AG09319 (cell line): ENCODE measurements around the gene COX19.

Experiments used
- DNase-seq: peaks from one replicate; pipeline ENCODE4 v3.0.0-alpha.2; 2010; ENCODE audit warnings: low read depth; ENCODE audit errors: extremely low read depth
- TF ChIP-seq, protein P1 (sequence below): IDR thresholded peaks from 2 replicates; pipeline ENCODE4 v1.5.1; 2011; ENCODE audit warnings: low read depth, mild to moderate bottlenecking, inconsistent platforms, low read length, moderate library complexity

Gene COX19

GRCh38 chr7:974820-975681 is at the start of gene COX19:
Gene COX19 (minus strand): TSS chr7:975549. CDS start chr7:975509, 40 bp downstream.
- TF ChIP-seq, protein P1, sequence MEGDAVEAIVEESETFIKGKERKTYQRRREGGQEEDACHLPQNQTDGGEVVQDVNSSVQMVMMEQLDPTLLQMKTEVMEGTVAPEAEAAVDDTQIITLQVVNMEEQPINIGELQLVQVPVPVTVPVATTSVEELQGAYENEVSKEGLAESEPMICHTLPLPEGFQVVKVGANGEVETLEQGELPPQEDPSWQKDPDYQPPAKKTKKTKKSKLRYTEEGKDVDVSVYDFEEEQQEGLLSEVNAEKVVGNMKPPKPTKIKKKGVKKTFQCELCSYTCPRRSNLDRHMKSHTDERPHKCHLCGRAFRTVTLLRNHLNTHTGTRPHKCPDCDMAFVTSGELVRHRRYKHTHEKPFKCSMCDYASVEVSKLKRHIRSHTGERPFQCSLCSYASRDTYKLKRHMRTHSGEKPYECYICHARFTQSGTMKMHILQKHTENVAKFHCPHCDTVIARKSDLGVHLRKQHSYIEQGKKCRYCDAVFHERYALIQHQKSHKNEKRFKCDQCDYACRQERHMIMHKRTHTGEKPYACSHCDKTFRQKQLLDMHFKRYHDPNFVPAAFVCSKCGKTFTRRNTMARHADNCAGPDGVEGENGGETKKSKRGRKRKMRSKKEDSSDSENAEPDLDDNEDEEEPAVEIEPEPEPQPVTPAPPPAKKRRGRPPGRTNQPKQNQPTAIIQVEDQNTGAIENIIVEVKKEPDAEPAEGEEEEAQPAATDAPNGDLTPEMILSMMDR = no peak
- DNase-seq = peak; percentile 69

DNA sequence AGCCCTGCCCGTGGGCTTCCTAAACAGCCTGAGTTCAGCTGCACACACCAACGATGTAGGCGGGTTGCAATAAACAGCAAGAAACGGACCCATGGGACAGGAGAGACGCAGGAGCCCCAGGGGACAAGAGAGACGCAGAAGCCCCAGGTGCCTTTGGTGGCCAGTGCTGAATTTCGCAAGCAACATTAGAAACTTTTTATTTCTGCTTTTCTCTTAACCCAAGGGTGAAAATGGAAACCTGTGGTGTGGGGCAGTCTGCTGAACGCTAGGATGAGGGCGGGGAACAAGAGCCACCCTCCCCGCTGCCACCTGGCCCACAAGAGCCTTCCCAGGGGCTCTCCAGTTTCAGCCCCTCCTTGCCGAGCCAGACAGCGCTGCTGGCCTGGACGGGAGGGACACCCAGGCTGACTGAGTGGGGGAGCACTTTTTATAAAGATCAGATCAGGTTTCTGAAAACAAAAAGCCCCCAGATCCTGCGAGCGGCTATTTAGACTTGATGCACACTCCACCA is 49.0 kb upstream of the COX19 start:
- DNase-seq = no peak
- TF ChIP-seq, protein P1 = no peak

GRCh38 chr7:1022801-1023465 is 47.6 kb upstream of the COX19 start:
- no peak for DNase-seq

DNA sequence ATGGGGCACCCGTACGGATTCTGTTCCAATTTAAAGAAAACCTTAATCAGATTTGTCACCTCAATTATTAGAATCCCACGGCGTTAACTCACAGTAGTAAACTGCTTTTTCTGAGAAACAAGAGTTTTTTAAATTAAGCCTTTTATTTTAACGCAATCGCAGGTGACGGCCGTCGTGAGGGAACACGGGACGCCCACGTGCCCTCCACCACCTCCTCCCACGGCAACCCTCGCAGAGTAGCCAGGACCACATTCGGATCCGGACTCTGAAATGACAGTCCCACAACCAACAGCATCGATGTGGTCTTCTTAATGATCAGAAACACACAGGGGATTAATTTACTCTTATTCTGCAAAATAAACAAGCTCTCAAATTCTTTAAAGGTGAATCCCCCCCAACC is 47.0 kb upstream of the COX19 start:
- TF ChIP-seq, protein P1 = no peak
- DNase-seq = no peak

More at GRCh38 chr7:1022801-1023465, 47.6 kb upstream of the COX19 start:
- TF ChIP-seq, protein P1 = no peak

- TF ChIP-seq, protein P1 = no peak
- DNase-seq = no peak
Observed at GRCh38 chr7:1021931-1022330, 46.6 kb upstream of the COX19 start.

DNA sequence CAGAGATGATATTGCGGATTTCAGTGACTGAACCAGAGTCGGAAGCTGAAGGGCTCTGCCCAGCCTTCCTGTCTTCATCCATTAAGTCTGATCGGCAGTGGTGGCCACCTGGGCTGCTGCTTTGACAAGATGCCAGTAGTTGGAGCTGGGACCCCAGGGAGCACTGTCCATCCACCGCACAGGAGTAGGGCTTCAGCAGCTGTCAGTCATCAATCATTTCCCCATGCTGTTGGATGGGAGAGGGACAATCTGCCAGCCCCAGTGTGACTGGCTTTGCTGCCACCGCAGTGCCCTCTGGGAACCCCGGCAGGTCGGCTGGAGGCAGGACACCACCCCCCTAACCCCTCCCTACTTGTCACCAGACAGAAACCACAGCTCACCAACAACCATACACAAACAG is 46.0 kb upstream of the COX19 start:
- DNase-seq = no peak
- TF ChIP-seq, protein P1 = no peak

- no peak for DNase-seq
- TF ChIP-seq, protein P1 = no peak
Observed at GRCh38 chr7:1020849-1021251, 45.5 kb upstream of the COX19 start.
